Adipose tissue (tissue), 3 donors: ENCODE data around the gene HCK. TPM values are rescaled to one million over a fixed set of nuclear protein-coding genes. Genes with fewer than 3 reads are reported as not detected.

ENCODE experiments used
- H3K27ac ChIP-seq: one replicate; pipeline ENCODE4 v1.5.1; 2013; ENCODE audit warnings: low read depth, low read length
- WGBS, 3 donors: extraction: QIAGEN DNeasy Blood & Tissue Kit; methylation state at CpG; one replicate each; pipeline ENCODE4 v1.1.7; 2013; 5-methylcytosine and 5-hydroxymethylcytosine counted together
- polyA plus RNA-seq, 3 donors: library from polyadenylated mRNA; stranded (reverse); fragments of 200-250 nt; gene quantifications; one replicate each; pipeline ENCODE4 v1.2.3, GENCODE V29; 2013
- donor health status: healthy with polysubstance abuse.
- donor health status: Bipolar disorder and iron deficiency.
- donor health status: healthy.

HCK gene
- polyA plus RNA-seq, 3 donors, result 2.9 to 30.9 (median 26.2) TPM

DNA sequence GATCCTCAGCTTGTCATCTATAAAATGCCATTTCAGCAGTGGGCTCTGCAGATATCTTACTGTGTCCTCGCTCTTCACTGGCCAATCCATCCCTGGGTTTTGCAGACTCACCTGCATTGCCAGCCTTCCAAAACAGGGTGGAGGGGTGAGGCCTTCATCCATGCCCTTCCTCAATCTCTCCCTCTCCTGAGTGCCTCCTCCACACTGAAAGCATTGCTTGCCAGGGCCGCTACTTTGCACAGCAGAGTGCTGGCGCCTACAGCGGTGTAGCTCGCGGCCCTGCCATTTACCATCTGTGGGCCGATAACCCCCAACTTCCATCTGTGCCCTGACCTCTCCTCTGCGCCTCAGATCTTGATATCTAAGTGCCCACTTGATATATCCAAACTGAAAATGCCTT, 86.9 kb downstream of the HCK start:
- WGBS, 3 donors, result 95 to 97% (median 96%) methylated on average over 8 of the region's 8 CpGs
- H3K27ac ChIP-seq, result no peak overlapping the region

DNA sequence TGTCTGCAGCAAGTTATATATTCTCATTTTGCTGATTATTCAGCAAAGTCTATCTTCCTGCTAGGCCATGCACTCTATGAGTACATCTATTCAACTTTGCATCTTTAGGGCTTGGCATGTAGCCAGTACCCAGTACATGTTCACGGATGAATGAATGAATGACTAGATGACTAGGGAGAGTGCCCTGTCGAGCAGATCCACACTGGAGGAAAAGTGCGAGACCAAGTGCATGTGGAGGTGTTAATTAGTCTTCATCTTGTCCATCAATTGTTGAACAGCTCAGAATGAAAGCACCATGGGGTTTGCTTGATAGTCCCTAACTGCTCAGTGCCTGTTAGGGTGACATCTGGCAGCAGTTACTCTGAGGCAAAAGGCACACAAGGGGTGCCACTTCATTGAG, 87.9 kb downstream of the HCK start:
- WGBS, 3 donors, result 89 to 94% (median 91%) methylated on average over 3 of the region's 3 CpGs
- no peak overlapping the region for H3K27ac ChIP-seq

DNA sequence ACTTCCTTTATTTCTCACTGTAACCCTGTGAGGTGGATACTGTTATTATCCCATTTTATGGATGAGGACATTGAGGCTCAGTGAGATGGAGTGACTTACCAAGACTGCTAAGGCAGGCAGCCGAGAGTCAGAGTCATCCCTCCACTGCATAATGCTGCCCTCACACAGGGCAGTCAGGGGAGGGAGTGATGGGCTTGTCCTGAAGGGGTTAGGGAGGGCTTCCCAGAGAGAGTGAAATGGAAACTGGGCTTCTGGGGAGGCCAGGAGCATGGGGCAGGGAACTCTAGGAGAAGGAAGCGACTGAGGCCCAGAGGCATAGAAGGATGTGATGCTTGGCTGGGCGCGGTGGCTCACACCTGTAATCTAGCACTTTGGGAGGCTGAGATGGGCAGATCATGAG, 88.6 kb downstream of the HCK start:
- WGBS, 3 donors, result 75 to 99% (median 96%) methylated on average over 4 of the region's 4 CpGs
- H3K27ac ChIP-seq, result no peak overlapping the region

DNA sequence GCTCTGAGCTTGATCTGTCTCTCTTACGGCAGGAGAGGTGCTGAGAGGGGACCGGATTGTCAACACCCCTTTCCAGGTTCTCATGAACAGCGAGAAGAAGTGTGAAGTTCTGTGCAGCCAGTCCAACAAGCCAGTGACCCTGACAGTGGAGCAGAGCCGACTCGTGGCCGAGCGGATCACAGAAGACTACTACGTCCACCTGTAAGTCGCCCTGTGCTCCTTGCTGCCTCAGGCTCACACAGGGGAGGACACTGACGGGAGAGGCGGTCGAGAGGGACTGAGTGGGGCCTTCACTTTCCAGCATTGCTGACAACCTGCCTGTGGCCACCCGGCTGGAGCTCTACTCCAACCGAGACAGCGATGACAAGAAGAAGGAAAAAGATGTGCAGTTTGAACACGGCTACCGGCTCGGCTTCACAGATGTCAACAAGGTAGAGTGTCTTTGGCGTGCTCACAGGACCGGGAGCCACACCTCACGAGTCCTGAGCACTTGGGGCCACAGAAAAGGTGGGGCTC, 89.5 kb downstream of the HCK start:
- no peak overlapping the region for H3K27ac ChIP-seq

DNA sequence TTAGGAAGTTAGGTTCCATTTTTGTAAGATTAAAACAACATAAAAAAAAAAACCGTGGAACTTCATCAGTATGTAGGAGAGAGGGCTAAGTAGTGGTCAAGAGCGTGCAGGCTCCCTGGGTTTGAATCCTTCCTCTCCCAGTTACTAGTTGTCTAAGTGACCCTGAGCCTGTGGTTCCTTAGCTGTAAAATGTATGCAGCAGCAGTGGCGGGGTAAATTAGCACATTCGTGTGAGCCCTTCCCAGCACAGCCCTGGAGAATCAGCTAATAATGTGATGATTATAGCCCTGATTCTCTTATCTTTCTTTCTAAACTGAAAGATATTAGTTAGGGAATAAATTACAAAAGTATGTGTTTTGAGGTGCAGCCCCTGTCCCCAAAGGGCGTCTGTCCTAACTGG, 90.0 kb downstream of the HCK start:
- WGBS, 3 donors, result 91 to 95% (median 91%) methylated on average over 5 of the region's 5 CpGs
- H3K27ac ChIP-seq, result no peak overlapping the region

More for the DNA sequence above, 89.5 kb downstream of the HCK start:
- 94 to 95% (median 95%) methylated on average over 21 of the region's 21 CpGs for WGBS, 3 donors

DNA sequence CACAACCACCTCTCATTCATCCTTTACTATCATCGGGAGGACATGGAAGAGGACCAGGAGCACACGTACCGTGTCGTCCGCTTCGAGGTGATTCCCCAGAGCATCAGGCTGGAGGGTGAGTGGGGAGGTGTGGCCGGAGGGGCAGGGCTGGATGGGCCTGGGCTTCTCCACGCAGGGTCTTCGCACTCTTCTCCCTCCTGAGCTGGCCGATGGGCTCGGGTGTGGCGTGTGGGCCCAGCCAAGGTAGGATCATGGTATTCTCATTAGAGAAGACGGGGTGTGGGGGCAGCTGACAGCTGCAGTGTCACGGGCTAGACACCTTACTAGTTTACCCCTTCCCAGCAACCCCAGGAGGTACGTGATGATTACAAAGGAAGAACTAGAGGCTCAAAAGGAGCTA, 90.9 kb downstream of the HCK start:
- WGBS, 3 donors, result 96 to 98% (median 96%) methylated on average over 15 of the region's 15 CpGs

DNA sequence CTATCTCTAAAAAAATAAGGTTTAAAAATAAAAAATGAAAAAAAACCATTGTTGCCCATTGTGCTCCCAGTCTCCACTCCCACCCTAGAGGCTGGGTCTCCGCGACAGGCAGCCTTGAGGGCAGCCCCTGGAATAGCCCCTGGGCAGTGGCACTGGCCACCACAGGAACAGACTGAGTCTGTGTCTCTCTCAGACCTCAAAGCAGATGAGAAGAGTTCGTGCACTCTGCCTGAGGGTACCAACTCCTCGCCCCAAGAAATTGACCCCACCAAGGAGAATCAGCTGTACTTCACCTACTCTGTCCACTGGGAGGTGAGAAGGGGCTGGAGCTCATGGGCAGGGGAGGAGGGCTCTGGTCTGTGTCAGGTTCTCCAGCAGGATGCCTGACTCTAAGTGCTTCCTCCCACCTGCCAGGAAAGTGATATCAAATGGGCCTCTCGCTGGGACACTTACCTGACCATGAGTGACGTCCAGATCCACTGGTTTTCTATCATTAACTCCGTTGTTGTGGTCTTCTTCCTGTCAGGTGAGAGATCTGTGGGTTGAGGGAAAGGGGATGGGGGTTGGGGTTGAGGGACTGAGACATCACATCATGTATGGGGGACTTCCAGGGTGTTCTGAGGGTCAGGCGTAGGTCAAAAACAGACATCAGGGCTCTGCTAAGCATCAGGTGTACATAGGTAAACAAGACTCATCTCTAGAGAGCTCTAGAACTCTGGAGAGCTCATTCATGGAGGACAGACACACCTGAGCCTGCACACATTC, 93.0 kb downstream of the HCK start:
- WGBS, 3 donors, result 94 to 98% (median 96%) methylated on average over 8 of the region's 8 CpGs
- no peak overlapping the region for H3K27ac ChIP-seq

More for the DNA sequence above, 90.9 kb downstream of the HCK start:
- no peak overlapping the region for H3K27ac ChIP-seq

DNA sequence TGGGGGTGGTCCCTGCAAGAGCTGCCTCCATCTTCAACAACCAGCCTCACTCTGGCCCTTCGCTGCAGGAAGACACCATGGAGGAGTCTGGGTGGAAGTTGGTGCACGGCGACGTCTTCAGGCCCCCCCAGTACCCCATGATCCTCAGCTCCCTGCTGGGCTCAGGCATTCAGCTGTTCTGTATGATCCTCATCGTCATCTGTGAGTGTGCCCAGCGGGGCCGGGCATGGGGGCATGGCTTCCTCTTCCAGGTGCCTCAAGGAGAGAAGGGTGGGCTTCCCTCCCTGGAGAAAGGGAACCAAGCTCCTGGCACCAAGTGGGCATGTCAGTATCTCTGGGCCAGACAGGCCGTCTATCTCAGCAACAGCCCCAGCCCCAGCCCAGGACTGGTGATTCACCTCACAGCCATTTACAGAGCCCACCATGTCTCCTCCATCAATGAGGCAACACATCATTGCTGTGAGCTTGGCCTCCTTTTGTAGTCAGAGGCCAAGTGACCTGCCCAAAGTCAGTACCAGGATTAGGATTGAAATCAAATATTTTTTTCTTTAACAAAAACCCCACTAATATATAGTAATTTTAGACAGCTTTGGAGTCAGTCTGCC, 97.6 kb downstream of the HCK start:
- H3K27ac ChIP-seq, result no peak overlapping the region
- WGBS, 3 donors, result 86 to 91% (median 87%) methylated on average over 8 of the region's 8 CpGs

DNA sequence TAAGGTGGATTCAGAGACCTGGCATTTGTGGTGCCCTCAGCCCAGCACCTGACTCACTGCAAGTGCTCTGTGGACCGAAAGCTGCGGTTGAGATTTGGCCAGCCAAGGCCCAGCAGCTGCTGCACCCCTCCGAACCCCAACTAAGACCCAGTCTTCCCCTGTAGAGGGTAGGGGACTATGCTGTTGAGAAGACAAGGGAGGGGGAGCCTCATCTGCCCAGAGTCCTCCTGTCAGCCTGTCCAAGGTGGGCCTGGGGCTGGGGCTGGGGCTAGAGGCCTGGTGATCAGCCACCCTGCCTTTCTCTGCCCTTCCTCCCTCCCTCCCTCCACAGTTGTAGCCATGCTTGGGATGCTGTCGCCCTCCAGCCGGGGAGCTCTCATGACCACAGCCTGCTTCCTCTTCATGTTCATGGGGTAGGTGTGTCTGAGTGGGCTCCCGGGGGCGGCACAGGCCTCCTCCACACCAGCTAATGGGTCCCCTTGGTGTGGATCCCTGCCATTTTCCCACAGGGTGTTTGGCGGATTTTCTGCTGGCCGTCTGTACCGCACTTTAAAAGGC, 98.3 kb downstream of the HCK start:
- 87 to 95% (median 94%) methylated on average over 10 of the region's 10 CpGs for WGBS, 3 donors
- H3K27ac ChIP-seq, result no peak overlapping the region

Other genes starting within 250 kb of the HCK start
- 10 to 100 TPM in 1 of 3 donors, under 1 TPM in 1, not detected in 1; 0.04 to 13.3 TPM for gene MYLK2, start 232.9 kb upstream of the HCK start, polyA plus RNA-seq
- 1 to 10 TPM in 1 of 3 donors, under 1 TPM in 2; 0.16 to 2.6 (median 0.22) TPM for gene FOXS1, start 206.6 kb upstream of the HCK start, polyA plus RNA-seq
- gene DUSP15, start 181.7 kb upstream of the HCK start, polyA plus RNA-seq, result 1 to 10 TPM; 1.1 to 1.5 (median 1.5) TPM
- under 1 TPM in 2 of 3 donors, not detected in 1; 0.06 to 0.26 TPM for gene TTLL9, start 181.6 kb upstream of the HCK start, polyA plus RNA-seq
- gene PDRG1, start 100.2 kb upstream of the HCK start, polyA plus RNA-seq, result 1 to 10 TPM; 7.7 to 8.1 (median 7.9) TPM
- gene XKR7, start 84.1 kb upstream of the HCK start, polyA plus RNA-seq, result under 1 TPM in 2 of 3 donors, not detected in 1; under 0.01 to 0.15 TPM
- gene CCM2L, start 41.8 kb upstream of the HCK start, polyA plus RNA-seq, result 10 to 100 TPM in 2 of 3 donors, 1 to 10 TPM in 1; 1.8 to 16.0 (median 11.2) TPM
- 10 to 100 TPM; 13.7 to 25.9 (median 19.2) TPM for gene TM9SF4, start 57.5 kb downstream of the HCK start, polyA plus RNA-seq
- 1 to 10 TPM; 2.5 to 4.7 (median 4.2) TPM for gene PLAGL2, start 155.5 kb downstream of the HCK start, polyA plus RNA-seq
- 10 to 100 TPM; 10.6 to 19.5 (median 18.8) TPM for gene POFUT1, start 155.6 kb downstream of the HCK start, polyA plus RNA-seq
- gene KIF3B, start 225.4 kb downstream of the HCK start, polyA plus RNA-seq, result 10 to 100 TPM; 12.2 to 25.6 (median 15.4) TPM